HEK293 (cell line): ENCODE results near the gene UBR2.

Source experiments
- CTCF ChIA-PET: fragments of 350-600 bp; formaldehyde crosslinking; extraction: SDS; loops from one replicate; lab custom pipeline; 2021; ENCODE audit warnings: antibody characterized with exemption; lab: Yijun Ruan, JAX
- POLR2A ChIA-PET: fragments of 300-600 bp; formaldehyde crosslinking; extraction: SDS; loops from one replicate; lab custom pipeline; 2020; ENCODE audit warnings: antibody characterized with exemption, inconsistent platforms; lab: Yijun Ruan, JAX
- H3K27ac ChIP-seq: fragments of 200-500 bp; sonication (Bioruptor generic); 2 replicates; pipeline ENCODE4 v1.5.1; 2014; ENCODE audit warnings: low read depth, low read length, control low read depth, inconsistent platforms; ENCODE audit errors: extremely low read depth
- H3K36me3 ChIP-seq, 2 experiments: fragments of 200-500 bp in 1 of 2; sonication (Bioruptor generic) in 1 of 2; 1 replicate in 1 of 2; 2 replicates in 1 of 2; pipeline ENCODE4 v1.5.1; 2014 to 2017; ENCODE audit warnings: inconsistent platforms in 2 of 2, low read length in 2 of 2; ENCODE audit not compliant: control insufficient read depth in 2 of 2, insufficient read depth in 1 of 2
- H3K4me1 ChIP-seq: fragments of 200-500 bp; sonication (Bioruptor generic); 2 replicates; pipeline ENCODE4 v1.5.1; 2014; ENCODE audit warnings: mild to moderate bottlenecking, low read length, inconsistent platforms; ENCODE audit not compliant: control insufficient read depth, insufficient read depth
- H3K4me3 ChIP-seq: 2 replicates; pipeline ENCODE4 v1.5.1; 2011; ENCODE audit warnings: low read depth, mild to moderate bottlenecking, control low read depth, low read length, moderate library complexity
- H3K9me3 ChIP-seq: fragments of 200-500 bp; sonication (Bioruptor generic); 2 replicates; pipeline ENCODE4 v1.5.1; 2014; ENCODE audit warnings: low read depth, low read length, inconsistent platforms; ENCODE audit not compliant: control insufficient read depth, insufficient read depth
- EGR2 ChIP-seq: fragments of 450-650 bp; formaldehyde crosslinking; IDR thresholded peaks from 2 replicates; pipeline ENCODE4 v1.5.1; 2016; ENCODE audit warnings: low read depth, missing biosample characterization, missing genetic modification characterization
- GLIS2 ChIP-seq: fragments of 450-650 bp; formaldehyde crosslinking; IDR thresholded peaks from 2 replicates; pipeline ENCODE4 v1.5.1; 2016; ENCODE audit warnings: missing biosample characterization, missing genetic modification characterization
- MEIS1 ChIP-seq: sonication (generic); formaldehyde crosslinking; IDR thresholded peaks from 2 replicates; pipeline ENCODE4 v1.8.1; 2022; ENCODE audit warnings: missing genetic modification reagents, mild to moderate bottlenecking, borderline replicate concordance
- SETDB1 ChIP-seq: IDR thresholded peaks from one replicate; pipeline ENCODE4 v1.6.1; 2017; ENCODE audit warnings: mild to moderate bottlenecking, low read length, moderate library complexity, mixed read lengths; ENCODE audit not compliant: insufficient read length
- SP3 ChIP-seq: fragments of 450-650 bp; formaldehyde crosslinking; IDR thresholded peaks from 2 replicates; pipeline ENCODE4 v1.5.1; 2016; ENCODE audit warnings: missing biosample characterization, missing genetic modification characterization
- ZNF138 ChIP-seq: fragments of 450-650 bp; formaldehyde crosslinking; IDR thresholded peaks from 2 replicates; pipeline ENCODE4 v1.5.1; 2016; ENCODE audit warnings: missing biosample characterization, missing genetic modification characterization, borderline replicate concordance
- ZNF350 ChIP-seq: fragments of 450-650 bp; formaldehyde crosslinking; IDR thresholded peaks from 2 replicates; pipeline ENCODE4 v1.5.0; 2017; ENCODE audit warnings: missing biosample characterization, mild to moderate bottlenecking, missing genetic modification characterization
- ZNF354C ChIP-seq: fragments of 450-650 bp; formaldehyde crosslinking; IDR thresholded peaks from 2 replicates; pipeline ENCODE4 v1.5.1; 2016; ENCODE audit warnings: missing biosample characterization, missing genetic modification characterization, low read depth, borderline replicate concordance
- ZNF473 ChIP-seq: fragments of 450-650 bp; formaldehyde crosslinking; IDR thresholded peaks from 2 replicates; pipeline ENCODE4 v1.5.1; 2017; ENCODE audit warnings: missing biosample characterization, missing genetic modification characterization
- ZNF548 ChIP-seq: fragments of 450-650 bp; formaldehyde crosslinking; IDR thresholded peaks from 2 replicates; pipeline ENCODE4 v1.5.1; 2016; ENCODE audit warnings: missing biosample characterization, missing genetic modification characterization
- ZNF670 ChIP-seq: fragments of 450-650 bp; formaldehyde crosslinking; IDR thresholded peaks from 2 replicates; pipeline ENCODE4 v1.5.1; 2016; ENCODE audit warnings: missing biosample characterization, missing genetic modification characterization, low read depth
- ZNF768 ChIP-seq: fragments of 450-650 bp; formaldehyde crosslinking; IDR thresholded peaks from 2 replicates; pipeline ENCODE4 v1.5.1; 2018; ENCODE audit warnings: missing biosample characterization, mild to moderate bottlenecking, missing genetic modification characterization
- TF ChIP-seq, protein P1 (sequence below): fragments of 450-650 bp; formaldehyde crosslinking; IDR thresholded peaks from 2 replicates; pipeline ENCODE4 v1.5.1; 2016; ENCODE audit warnings: missing biosample characterization, missing genetic modification characterization
- TF ChIP-seq, protein P2 (sequence below): fragments of 450-650 bp; formaldehyde crosslinking; IDR thresholded peaks from 2 replicates; pipeline ENCODE4 v1.5.1; 2016; ENCODE audit warnings: missing biosample characterization, missing genetic modification characterization, low read depth
- TF ChIP-seq, protein P3 (sequence below): fragments of 450-650 bp; formaldehyde crosslinking; IDR thresholded peaks from 2 replicates; pipeline ENCODE4 v1.5.1; 2016; ENCODE audit warnings: missing biosample characterization, missing genetic modification characterization
- TF ChIP-seq, protein P4 (sequence below): fragments of 450-650 bp; formaldehyde crosslinking; optimal IDR thresholded peaks from 2 replicates; pipeline ENCODE3; 2016; ENCODE audit warnings: missing biosample characterization, mild to moderate bottlenecking, missing genetic modification characterization

The UBR2 gene

DNA sequence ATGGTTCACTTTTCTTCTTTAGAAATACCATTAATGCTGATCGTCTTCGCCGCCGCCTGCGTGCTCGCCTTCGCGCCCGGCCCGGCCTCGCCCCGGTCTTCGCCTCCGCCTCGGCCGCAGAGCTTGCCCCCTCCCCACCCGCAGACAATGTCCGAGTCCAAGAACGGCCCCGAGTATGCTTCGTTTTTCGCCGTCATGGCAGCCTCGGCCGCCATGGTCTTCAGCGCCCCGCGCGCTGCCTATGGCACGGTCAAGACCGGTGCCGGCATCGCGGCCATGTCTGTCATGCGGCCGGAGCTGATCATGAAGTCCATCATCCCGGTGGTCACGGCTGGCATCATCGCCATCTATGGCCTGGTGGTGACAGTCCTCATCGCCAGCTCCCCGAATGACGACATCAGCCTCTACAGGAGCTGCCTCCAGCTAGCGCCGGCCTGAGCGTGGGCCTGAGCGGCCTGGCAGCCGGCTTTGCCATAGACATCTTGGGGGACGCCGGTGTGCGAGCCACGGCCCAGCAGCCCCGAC, 163.3 kb downstream of the UBR2 start:
- no peaks in the 10 kb centered on the region for H3K9me3 ChIP-seq
- TF ChIP-seq, protein P1, sequence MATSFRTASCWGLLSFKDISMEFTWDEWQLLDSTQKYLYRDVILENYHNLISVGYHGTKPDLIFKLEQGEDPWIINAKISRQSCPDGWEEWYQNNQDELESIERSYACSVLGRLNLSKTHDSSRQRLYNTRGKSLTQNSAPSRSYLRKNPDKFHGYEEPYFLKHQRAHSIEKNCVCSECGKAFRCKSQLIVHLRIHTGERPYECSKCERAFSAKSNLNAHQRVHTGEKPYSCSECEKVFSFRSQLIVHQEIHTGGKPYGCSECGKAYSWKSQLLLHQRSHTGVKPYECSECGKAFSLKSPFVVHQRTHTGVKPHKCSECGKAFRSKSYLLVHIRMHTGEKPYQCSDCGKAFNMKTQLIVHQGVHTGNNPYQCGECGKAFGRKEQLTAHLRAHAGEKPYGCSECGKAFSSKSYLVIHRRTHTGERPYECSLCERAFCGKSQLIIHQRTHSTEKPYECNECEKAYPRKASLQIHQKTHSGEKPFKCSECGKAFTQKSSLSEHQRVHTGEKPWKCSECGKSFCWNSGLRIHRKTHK = no peak
- TF ChIP-seq, protein P2, sequence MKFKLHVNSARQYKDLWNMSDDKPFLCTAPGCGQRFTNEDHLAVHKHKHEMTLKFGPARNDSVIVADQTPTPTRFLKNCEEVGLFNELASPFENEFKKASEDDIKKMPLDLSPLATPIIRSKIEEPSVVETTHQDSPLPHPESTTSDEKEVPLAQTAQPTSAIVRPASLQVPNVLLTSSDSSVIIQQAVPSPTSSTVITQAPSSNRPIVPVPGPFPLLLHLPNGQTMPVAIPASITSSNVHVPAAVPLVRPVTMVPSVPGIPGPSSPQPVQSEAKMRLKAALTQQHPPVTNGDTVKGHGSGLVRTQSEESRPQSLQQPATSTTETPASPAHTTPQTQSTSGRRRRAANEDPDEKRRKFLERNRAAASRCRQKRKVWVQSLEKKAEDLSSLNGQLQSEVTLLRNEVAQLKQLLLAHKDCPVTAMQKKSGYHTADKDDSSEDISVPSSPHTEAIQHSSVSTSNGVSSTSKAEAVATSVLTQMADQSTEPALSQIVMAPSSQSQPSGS = no peak
- TF ChIP-seq MEIS1 (CRISPR knock-in tag) = no peak
- TF ChIP-seq, protein P3, sequence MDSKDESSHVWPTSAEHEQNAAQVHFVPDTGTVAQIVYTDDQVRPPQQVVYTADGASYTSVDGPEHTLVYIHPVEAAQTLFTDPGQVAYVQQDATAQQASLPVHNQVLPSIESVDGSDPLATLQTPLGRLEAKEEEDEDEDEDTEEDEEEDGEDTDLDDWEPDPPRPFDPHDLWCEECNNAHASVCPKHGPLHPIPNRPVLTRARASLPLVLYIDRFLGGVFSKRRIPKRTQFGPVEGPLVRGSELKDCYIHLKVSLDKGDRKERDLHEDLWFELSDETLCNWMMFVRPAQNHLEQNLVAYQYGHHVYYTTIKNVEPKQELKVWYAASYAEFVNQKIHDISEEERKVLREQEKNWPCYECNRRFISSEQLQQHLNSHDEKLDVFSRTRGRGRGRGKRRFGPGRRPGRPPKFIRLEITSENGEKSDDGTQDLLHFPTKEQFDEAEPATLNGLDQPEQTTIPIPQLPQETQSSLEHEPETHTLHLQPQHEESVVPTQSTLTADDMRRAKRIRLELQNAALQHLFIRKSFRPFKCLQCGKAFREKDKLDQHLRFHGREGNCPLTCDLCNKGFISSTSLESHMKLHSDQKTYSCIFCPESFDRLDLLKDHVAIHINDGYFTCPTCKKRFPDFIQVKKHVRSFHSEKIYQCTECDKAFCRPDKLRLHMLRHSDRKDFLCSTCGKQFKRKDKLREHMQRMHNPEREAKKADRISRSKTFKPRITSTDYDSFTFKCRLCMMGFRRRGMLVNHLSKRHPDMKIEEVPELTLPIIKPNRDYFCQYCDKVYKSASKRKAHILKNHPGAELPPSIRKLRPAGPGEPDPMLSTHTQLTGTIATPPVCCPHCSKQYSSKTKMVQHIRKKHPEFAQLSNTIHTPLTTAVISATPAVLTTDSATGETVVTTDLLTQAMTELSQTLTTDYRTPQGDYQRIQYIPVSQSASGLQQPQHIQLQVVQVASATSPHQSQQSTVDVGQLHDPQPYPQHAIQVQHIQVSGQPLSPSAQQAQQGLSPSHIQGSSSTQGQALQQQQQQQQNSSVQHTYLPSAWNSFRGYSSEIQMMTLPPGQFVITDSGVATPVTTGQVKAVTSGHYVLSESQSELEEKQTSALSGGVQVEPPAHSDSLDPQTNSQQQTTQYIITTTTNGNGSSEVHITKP (tag by site-specific recombination) = no peak
- TF ChIP-seq SP3 (tag by site-specific recombination) = no peak
- TF ChIP-seq, all 188 proteins: peak for 0
- Histone ChIP-seq H3K4me3 (no peak overlapping the region), H3K4me1 (peaks cover 5% of the 10 kb centered on the region), H3K36me3 (no peaks in the 10 kb centered on the region), H3K27ac (no peak overlapping the region)
- ChIA-PET POLR2A (interaction anchor here (0.6 to 1.7 kb wide), 4 partner anchors 19 to 152 kb away, joined by 3 to 4 read pairs (median 4); partner anchors contain the start of genes RPL7L1 and TBCC), CTCF (interaction anchor here (0.6 to 6.9 kb wide), 28 partner anchors 12 to 635 kb away, joined by 3 to 127 read pairs (median 6); partner anchors contain the start of gene RPL7L1)

DNA sequence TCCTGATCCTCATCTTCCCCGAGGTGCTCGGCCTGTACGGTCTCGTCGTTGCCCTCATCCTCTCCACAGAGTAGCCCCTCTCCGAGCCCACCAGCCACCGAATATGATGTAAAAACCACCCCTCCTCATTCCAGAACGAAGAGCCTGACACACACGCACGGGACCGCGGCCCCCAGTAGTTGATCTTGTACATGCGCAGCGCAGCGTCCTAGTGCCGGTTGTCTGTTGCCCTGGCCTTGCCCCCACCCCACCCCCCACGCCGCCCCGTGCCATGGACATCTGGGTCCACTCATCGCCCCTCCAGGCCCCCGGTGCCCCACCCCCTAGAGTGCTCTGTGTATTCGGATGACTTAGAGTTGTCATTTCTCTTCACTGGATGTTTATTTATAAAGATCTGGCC, 163.8 kb downstream of the UBR2 start:
- H3K9me3 ChIP-seq = no peaks in the 10 kb centered on the region
- no peak for TF ChIP-seq ZNF473 (tag by site-specific recombination)
- no peak for TF ChIP-seq ZNF670 (tag by site-specific recombination)
- TF ChIP-seq, protein P4, sequence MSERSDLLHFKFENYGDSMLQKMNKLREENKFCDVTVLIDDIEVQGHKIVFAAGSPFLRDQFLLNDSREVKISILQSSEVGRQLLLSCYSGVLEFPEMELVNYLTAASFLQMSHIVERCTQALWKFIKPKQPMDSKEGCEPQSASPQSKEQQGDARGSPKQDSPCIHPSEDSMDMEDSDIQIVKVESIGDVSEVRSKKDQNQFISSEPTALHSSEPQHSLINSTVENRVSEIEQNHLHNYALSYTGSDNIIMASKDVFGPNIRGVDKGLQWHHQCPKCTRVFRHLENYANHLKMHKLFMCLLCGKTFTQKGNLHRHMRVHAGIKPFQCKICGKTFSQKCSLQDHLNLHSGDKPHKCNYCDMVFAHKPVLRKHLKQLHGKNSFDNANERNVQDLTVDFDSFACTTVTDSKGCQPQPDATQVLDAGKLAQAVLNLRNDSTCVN = no peak
- TF ChIP-seq ZNF768 = no peak
- TF ChIP-seq ZNF138 (tag by site-specific recombination) = no peak
- TF ChIP-seq EGR2 = no peak
- TF ChIP-seq ZNF548 (tag by site-specific recombination) = no peak
- no peak for TF ChIP-seq ZNF354C (tag by site-specific recombination)
- TF ChIP-seq SETDB1 = no peak
- TF ChIP-seq ZNF350 = no peak
- TF ChIP-seq, protein P3 (tag by site-specific recombination) = no peak
- no peak for TF ChIP-seq GLIS2
- TF ChIP-seq, all 188 proteins: peak for 0
- Histone ChIP-seq H3K27ac (no peak overlapping the region), H3K4me1 (peaks cover 5% of the 10 kb centered on the region), H3K36me3 (no peaks in the 10 kb centered on the region), H3K4me3 (no peak overlapping the region)
- ChIA-PET CTCF (interaction anchor here (0.6 to 6.9 kb wide), 13 partner anchors 13 to 764 kb away, joined by 3 to 127 read pairs (median 6); partner anchors contain the start of gene RPL7L1), POLR2A (no interaction called here)
